Activated T-cell treated with anti-CD3 and anti-CD28 coated beads, Interleukin-2, amount 50 U/mL, for 24 hours (primary cell): ENCODE results near the gene MSH5.

Experiments used
- DNase-seq: peaks from one replicate; pipeline ENCODE4 v3.0.0-alpha.2; 2020
- H3K27ac Mint-ChIP-seq: 2 replicates; pipeline ENCODE4 v1.8.0; 2020; ENCODE audit warnings: mild to moderate bottlenecking, mixed read lengths
- H3K27me3 Mint-ChIP-seq: 2 replicates; pipeline ENCODE4 v1.8.0; 2020; ENCODE audit warnings: mixed read lengths
- H3K36me3 Mint-ChIP-seq: 2 replicates; pipeline ENCODE4 v1.8.0; 2020; ENCODE audit warnings: low read depth, mixed read lengths
- H3K4me1 Mint-ChIP-seq: 2 replicates; pipeline ENCODE4 v1.8.0; 2020; ENCODE audit warnings: low read depth, mixed read lengths
- H3K4me3 Mint-ChIP-seq: 2 replicates; pipeline ENCODE4 v1.8.0; 2020; ENCODE audit warnings: mild to moderate bottlenecking, moderate library complexity, mixed read lengths
- H3K9me3 Mint-ChIP-seq: 2 replicates; pipeline ENCODE4 v1.8.0; 2020; ENCODE audit warnings: mixed read lengths

Gene MSH5

GRCh38 chr6:31739639-31740396, at the start of gene MSH5:
TSS of gene MSH5 (plus strand) at chr6:31740005. CDS start at chr6:31740467, 462 bp downstream.
- H3K27me3 Mint-ChIP-seq = no peaks in the 10 kb centered on the region
- H3K27ac Mint-ChIP-seq = peak within 1 kb of the TSS; percentile 96
- peak; percentile 96 for DNase-seq
- H3K4me1 Mint-ChIP-seq = peaks cover 52% of the 10 kb centered on the region
- H3K4me3 Mint-ChIP-seq = peak within 1 kb of the TSS; percentile 98
- no peaks in the 10 kb centered on the region for H3K9me3 Mint-ChIP-seq
- H3K36me3 Mint-ChIP-seq = peaks cover 64% of the 10 kb centered on the region

GRCh38 chr6:31690231-31691077, 49.4 kb upstream of the MSH5 start:
- no peak for DNase-seq
- Mint-ChIP-seq H3K27me3 (no peaks in the 10 kb centered on the region), H3K27ac (peak overlapping the region; percentile 73), H3K9me3 (no peaks in the 10 kb centered on the region), H3K4me1 (peaks cover 9% of the 10 kb centered on the region), H3K4me3 (no peak overlapping the region), H3K36me3 (peaks cover 93% of the 10 kb centered on the region)

DNA sequence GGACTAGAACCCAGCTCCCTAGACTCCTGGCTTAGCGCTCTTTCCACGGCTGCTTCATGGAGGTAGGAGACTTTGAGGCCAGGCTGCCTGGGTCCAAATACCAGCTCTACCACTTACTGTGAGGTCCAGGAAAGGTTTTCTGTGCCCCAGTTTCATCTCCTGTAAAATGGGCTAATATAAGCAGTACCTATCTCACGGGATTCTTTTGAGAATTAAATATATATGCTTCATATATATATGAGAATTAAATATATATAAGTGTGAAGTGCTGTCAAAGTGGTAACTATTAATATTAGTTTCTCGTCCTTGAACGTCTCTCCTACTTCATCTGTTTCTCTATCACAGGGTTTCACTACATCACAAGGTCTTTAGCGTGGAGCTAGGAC, 48.7 kb upstream of the MSH5 start:
- peak overlapping the region; percentile 70 for H3K27ac Mint-ChIP-seq

GRCh38 chr6:31691564-31692108, 48.2 kb upstream of the MSH5 start:
- Mint-ChIP-seq H3K27ac (peak overlapping the region; percentile 44), H3K9me3 (no peaks in the 10 kb centered on the region), H3K4me3 (no peak overlapping the region), H3K36me3 (peaks cover 93% of the 10 kb centered on the region), H3K27me3 (no peaks in the 10 kb centered on the region), H3K4me1 (peaks cover 9% of the 10 kb centered on the region)
- no peak for DNase-seq

More for the DNA sequence above, 48.7 kb upstream of the MSH5 start:
- DNase-seq = no peak
- no peaks in the 10 kb centered on the region for H3K27me3 Mint-ChIP-seq
- H3K36me3 Mint-ChIP-seq = peaks cover 93% of the 10 kb centered on the region
- peaks cover 9% of the 10 kb centered on the region for H3K4me1 Mint-ChIP-seq
- H3K4me3 Mint-ChIP-seq = no peak overlapping the region
- no peaks in the 10 kb centered on the region for H3K9me3 Mint-ChIP-seq

DNA sequence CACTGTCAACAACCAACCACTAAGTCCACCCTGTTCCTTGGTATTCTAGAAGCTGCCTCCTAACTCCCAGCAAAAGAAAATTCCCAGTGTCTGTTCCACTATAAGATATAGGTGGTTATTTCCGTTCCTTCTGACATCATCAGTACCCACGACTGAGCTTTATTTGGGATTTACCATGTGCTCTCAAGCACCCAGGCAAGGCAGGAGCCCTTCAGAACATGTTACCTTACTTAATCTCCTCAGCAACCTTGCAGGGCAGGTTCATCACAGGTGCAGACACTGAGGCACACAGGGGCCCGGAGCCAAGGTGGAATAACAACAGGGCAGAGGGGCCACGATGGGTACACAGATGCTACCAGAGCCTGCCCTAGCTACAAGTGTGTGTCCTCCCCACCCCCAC, 47.5 kb upstream of the MSH5 start:
- peaks cover 94% of the 10 kb centered on the region for H3K36me3 Mint-ChIP-seq
- peaks cover 11% of the 10 kb centered on the region for H3K4me1 Mint-ChIP-seq
- H3K27me3 Mint-ChIP-seq = no peaks in the 10 kb centered on the region
- H3K4me3 Mint-ChIP-seq = no peak overlapping the region
- no peak for DNase-seq
- no peaks in the 10 kb centered on the region for H3K9me3 Mint-ChIP-seq
- H3K27ac Mint-ChIP-seq = no peak overlapping the region

- Mint-ChIP-seq H3K4me1 (peaks cover 17% of the 10 kb centered on the region), H3K27ac (peak overlapping the region; percentile 40), H3K27me3 (no peaks in the 10 kb centered on the region), H3K9me3 (no peaks in the 10 kb centered on the region), H3K36me3 (peaks cover 94% of the 10 kb centered on the region), H3K4me3 (no peak overlapping the region)
- no peak for DNase-seq
Measured at GRCh38 chr6:31692886-31693285, 46.9 kb upstream of the MSH5 start.

GRCh38 chr6:31693535-31693934, 46.3 kb upstream of the MSH5 start:
- Mint-ChIP-seq H3K9me3 (no peaks in the 10 kb centered on the region), H3K27ac (no peak overlapping the region), H3K4me3 (no peak overlapping the region), H3K36me3 (peaks cover 90% of the 10 kb centered on the region), H3K4me1 (peaks cover 19% of the 10 kb centered on the region), H3K27me3 (no peaks in the 10 kb centered on the region)
- no peak for DNase-seq

- DNase-seq = no peak
- Mint-ChIP-seq H3K9me3 (no peaks in the 10 kb centered on the region), H3K4me1 (peaks cover 35% of the 10 kb centered on the region), H3K27ac (peak overlapping the region; percentile 83), H3K27me3 (no peaks in the 10 kb centered on the region), H3K4me3 (no peak overlapping the region), H3K36me3 (peaks cover 84% of the 10 kb centered on the region)
Measured at GRCh38 chr6:31697555-31697954, 42.2 kb upstream of the MSH5 start.

DNA sequence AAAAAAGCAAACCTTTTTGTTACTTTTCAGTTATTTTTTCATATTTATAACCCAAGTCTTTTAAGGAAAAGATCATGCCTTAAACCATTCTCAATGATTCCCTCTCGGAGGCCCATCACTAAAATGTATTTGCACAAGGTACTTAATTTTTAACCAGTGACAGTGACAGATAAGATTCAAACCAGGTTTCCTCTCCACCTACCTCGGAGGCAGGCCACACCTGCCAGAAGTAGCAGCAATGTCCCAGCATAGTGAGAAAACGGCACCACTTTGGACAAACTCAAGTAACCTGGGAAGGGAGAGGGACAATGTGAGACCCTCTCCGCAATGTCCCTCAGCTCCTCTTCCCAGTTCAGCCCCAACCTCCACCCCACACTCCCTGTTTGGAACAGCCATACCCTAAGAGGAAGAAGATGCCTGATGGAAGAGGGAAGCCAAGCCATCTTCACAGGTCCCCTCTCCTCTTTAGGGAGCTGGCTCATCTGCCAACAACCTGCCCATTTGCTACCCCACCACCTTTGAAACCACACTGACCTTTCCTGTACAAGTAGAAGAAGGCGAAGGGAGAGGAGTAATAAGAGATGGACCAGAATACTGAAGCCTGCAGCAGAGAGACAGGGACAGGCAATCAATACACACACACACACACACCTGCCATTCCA, 38.9 kb upstream of the MSH5 start:
- H3K27ac Mint-ChIP-seq = peak overlapping the region; percentile 62
- H3K4me3 Mint-ChIP-seq = peak overlapping the region; percentile 98
- peaks cover 42% of the 10 kb centered on the region for H3K4me1 Mint-ChIP-seq
- H3K27me3 Mint-ChIP-seq = no peaks in the 10 kb centered on the region
- no peaks in the 10 kb centered on the region for H3K9me3 Mint-ChIP-seq
- no peak for DNase-seq
- H3K36me3 Mint-ChIP-seq = peaks cover 58% of the 10 kb centered on the region

DNA sequence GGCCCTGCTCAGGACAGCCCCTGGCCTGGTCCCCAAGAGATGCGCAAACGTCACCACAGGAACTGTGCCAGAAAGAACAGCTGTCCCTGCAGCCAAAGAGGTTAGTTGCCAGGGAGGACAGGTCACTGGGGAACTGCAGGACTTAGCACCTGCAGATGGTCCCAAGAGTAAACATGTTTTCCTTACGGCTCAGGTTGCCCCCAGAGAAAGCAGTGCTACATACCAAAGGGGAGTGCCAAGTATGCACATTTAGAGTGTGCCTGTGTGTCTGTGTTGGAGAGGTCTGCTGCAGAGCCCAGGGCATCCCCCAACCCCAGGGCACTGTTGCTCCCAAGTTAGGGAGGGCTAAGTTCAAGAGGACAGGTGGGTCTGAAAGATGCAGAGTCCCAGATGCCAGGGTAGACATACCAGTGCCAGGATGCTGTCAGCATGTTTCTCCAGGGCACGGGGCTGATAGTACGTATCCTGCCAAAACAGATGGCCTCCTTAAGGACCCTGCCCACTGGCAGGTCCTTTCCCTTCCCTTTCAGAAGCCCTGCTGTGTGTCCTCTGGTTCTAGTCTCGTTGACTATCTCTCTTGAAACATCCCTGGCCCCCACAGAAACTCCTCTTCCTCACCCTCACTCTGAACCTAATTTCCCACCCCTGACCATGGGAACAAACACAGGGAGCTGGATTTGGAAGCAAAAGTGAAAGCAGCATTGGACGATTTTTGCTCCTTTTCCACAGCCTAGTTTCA, 38.0 kb upstream of the MSH5 start:
- no peak for DNase-seq
- Mint-ChIP-seq H3K27ac (peak overlapping the region; percentile 98), H3K36me3 (peaks cover 48% of the 10 kb centered on the region), H3K4me3 (peak overlapping the region; percentile 98), H3K4me1 (peaks cover 42% of the 10 kb centered on the region), H3K9me3 (no peaks in the 10 kb centered on the region), H3K27me3 (no peaks in the 10 kb centered on the region)

- Mint-ChIP-seq H3K4me1 (peaks cover 40% of the 10 kb centered on the region), H3K4me3 (peak overlapping the region; percentile 98), H3K27ac (peak overlapping the region; percentile 98), H3K36me3 (peaks cover 42% of the 10 kb centered on the region), H3K27me3 (no peaks in the 10 kb centered on the region), H3K9me3 (no peaks in the 10 kb centered on the region)
- DNase-seq = no peak
Measured at GRCh38 chr6:31702405-31702818, 37.4 kb upstream of the MSH5 start.

DNA sequence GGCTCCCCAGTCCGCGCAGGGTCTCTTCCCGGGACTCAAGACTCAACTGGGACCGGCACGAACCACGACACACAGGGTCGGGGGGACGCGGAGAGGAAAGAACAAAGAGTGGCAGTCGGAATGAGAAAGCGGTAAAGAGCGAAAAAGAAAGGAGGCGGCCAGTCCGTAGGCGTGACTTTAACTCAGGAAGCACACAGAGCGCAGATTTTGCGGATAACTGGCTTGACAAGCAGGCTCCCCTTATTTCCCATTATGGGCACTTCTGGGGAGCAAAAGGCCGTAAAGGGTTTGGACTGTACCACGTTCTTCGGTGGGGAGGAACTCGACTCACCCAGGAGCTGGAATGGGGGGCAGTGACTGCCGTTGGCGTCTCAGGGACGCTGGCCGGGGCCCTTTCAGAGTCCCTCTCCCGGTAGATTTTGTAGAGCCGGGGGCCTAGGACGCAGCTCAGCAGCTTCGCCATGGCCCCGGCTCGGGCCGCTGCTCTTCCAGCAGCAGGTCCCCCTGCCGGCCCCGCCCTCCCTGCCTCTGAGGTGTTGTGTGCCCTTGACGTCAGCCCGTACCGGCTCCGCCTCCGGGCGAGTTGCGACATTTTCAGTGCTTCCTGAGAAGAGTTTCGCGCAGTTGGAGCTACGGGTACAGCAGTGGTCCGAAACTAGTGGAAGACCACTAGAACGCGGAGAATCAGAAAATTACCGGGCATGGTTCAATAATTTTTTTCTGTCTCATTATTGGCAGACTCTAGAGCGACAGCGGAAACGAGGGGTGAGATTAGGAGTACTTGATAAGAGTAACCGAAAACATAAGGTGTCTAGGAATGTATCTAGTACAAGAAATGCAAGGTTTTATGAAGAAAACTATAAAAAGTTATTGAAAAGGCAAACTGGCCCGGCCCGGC, 36.7 kb upstream of the MSH5 start, which contains the start of gene ABHD16A:
ABHD16A (minus strand) TSS at position 506 of the 898 bp plus-strand sequence; CDS start at position 463, 43 bp downstream.
- H3K27me3 Mint-ChIP-seq = no peaks in the 10 kb centered on the region
- peak within 1 kb of the TSS; percentile 98 for H3K27ac Mint-ChIP-seq
- H3K4me3 Mint-ChIP-seq = peak within 1 kb of the TSS; percentile 98
- no peaks in the 10 kb centered on the region for H3K9me3 Mint-ChIP-seq
- peak; percentile 97 for DNase-seq
- peaks cover 33% of the 10 kb centered on the region for H3K4me1 Mint-ChIP-seq
- H3K36me3 Mint-ChIP-seq = peaks cover 36% of the 10 kb centered on the region

DNA sequence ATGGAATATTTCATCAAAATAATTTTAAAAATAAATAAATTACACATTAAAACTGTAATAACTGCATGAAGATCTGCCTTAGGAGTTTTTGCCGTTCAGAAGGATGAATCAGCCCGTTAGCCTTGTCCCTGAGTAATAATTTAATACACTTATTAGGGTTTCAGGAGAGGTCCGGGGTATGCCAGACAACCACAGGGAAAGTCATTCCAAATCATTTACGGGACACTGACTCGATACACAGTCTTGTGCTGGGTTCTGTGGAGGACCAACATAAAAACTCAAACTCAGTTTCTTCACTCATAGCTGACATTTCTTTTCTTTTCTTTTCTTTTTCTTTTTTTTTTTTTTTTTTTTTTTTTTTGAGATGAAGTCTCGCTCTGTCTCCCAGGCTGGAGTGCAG, 33.9 kb upstream of the MSH5 start:
- H3K9me3 Mint-ChIP-seq = no peaks in the 10 kb centered on the region
- DNase-seq = no peak
- no peak overlapping the region for H3K4me3 Mint-ChIP-seq
- no peaks in the 10 kb centered on the region for H3K27me3 Mint-ChIP-seq
- H3K4me1 Mint-ChIP-seq = peaks cover 25% of the 10 kb centered on the region
- H3K27ac Mint-ChIP-seq = no peak overlapping the region
- peaks cover 16% of the 10 kb centered on the region for H3K36me3 Mint-ChIP-seq
